HL-60 (cell line): ENCODE results near the gene ENTPD6.

ENCODE experiments used
- POLR2AphosphoS5 ChIP-seq: IDR thresholded peaks from 2 replicates; pipeline ENCODE4 v1.6.1; 2012; ENCODE audit warnings: low read depth
- SPI1 ChIP-seq: IDR thresholded peaks from 2 replicates; pipeline ENCODE4 v1.6.1; 2012; ENCODE audit warnings: low read depth, mild to moderate bottlenecking, borderline replicate concordance
- TF ChIP-seq, protein P1 (sequence below): IDR thresholded peaks from one replicate; pipeline ENCODE4 v1.5.1; 2011; ENCODE audit warnings: low read length, control low read depth, inconsistent platforms; ENCODE audit not compliant: insufficient read depth
- TF ChIP-seq, protein P2 (sequence below): IDR thresholded peaks from 2 replicates; pipeline ENCODE4 v1.6.1; 2012; ENCODE audit warnings: low read depth; ENCODE audit not compliant: insufficient replicate concordance

- TF ChIP-seq, protein P1, sequence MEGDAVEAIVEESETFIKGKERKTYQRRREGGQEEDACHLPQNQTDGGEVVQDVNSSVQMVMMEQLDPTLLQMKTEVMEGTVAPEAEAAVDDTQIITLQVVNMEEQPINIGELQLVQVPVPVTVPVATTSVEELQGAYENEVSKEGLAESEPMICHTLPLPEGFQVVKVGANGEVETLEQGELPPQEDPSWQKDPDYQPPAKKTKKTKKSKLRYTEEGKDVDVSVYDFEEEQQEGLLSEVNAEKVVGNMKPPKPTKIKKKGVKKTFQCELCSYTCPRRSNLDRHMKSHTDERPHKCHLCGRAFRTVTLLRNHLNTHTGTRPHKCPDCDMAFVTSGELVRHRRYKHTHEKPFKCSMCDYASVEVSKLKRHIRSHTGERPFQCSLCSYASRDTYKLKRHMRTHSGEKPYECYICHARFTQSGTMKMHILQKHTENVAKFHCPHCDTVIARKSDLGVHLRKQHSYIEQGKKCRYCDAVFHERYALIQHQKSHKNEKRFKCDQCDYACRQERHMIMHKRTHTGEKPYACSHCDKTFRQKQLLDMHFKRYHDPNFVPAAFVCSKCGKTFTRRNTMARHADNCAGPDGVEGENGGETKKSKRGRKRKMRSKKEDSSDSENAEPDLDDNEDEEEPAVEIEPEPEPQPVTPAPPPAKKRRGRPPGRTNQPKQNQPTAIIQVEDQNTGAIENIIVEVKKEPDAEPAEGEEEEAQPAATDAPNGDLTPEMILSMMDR: no peak
- TF ChIP-seq POLR2AphosphoS5 (no peak), SPI1 (peak; percentile 57)
- TF ChIP-seq, protein P2, sequence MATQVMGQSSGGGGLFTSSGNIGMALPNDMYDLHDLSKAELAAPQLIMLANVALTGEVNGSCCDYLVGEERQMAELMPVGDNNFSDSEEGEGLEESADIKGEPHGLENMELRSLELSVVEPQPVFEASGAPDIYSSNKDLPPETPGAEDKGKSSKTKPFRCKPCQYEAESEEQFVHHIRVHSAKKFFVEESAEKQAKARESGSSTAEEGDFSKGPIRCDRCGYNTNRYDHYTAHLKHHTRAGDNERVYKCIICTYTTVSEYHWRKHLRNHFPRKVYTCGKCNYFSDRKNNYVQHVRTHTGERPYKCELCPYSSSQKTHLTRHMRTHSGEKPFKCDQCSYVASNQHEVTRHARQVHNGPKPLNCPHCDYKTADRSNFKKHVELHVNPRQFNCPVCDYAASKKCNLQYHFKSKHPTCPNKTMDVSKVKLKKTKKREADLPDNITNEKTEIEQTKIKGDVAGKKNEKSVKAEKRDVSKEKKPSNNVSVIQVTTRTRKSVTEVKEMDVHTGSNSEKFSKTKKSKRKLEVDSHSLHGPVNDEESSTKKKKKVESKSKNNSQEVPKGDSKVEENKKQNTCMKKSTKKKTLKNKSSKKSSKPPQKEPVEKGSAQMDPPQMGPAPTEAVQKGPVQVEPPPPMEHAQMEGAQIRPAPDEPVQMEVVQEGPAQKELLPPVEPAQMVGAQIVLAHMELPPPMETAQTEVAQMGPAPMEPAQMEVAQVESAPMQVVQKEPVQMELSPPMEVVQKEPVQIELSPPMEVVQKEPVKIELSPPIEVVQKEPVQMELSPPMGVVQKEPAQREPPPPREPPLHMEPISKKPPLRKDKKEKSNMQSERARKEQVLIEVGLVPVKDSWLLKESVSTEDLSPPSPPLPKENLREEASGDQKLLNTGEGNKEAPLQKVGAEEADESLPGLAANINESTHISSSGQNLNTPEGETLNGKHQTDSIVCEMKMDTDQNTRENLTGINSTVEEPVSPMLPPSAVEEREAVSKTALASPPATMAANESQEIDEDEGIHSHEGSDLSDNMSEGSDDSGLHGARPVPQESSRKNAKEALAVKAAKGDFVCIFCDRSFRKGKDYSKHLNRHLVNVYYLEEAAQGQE: no peak
Observed at GRCh38 chr20:25204550-25205276, 9.2 kb downstream of the ENTPD6 start.
